Activated T-cell treated with anti-CD3 and anti-CD28 coated beads, Interleukin-2, amount 50 U/mL, for 72 hours (primary cell): ENCODE data around the gene TTC19. TPM values are rescaled to one million over a fixed set of nuclear protein-coding genes. Genes with fewer than 3 reads are reported as not detected.

Experiments
- ATAC-seq, 2 donors: fragments of 150-1000 bp; cut with Tn5 transposase; replicated peaks in 1 of 2; 2 replicates each; pipeline ENCODE4 v1.10.0; 2021; ENCODE audit warnings: moderate library complexity in 2 of 2, mild to moderate bottlenecking in 1 of 2
- DNase-seq, 2 donors: peaks; one replicate each; pipeline ENCODE4 v3.0.0; 2021 to 2022; ENCODE audit warnings: mixed read lengths in 1 of 2
- H3K27ac Mint-ChIP-seq: one replicate; pipeline ENCODE4 v1.8.0; 2022; ENCODE audit warnings: mild to moderate bottlenecking, moderate library complexity, mixed read lengths
- H3K27me3 Mint-ChIP-seq: one replicate; pipeline ENCODE4 v1.8.0; 2022; ENCODE audit warnings: low read depth, mixed read lengths
- H3K36me3 Mint-ChIP-seq, 2 donors: one replicate each; pipeline ENCODE4 v1.8.0; 2022; ENCODE audit warnings: mixed read lengths in 2 of 2, mild to moderate bottlenecking in 1 of 2; ENCODE audit not compliant: insufficient read depth in 2 of 2
- H3K4me1 Mint-ChIP-seq: one replicate; pipeline ENCODE4 v1.8.0; 2022; ENCODE audit warnings: low read depth, mixed read lengths
- H3K4me3 Mint-ChIP-seq, 2 donors: one replicate each; pipeline ENCODE4 v1.8.0; 2022; ENCODE audit warnings: mild to moderate bottlenecking in 2 of 2, mixed read lengths in 2 of 2, moderate library complexity in 2 of 2
- H3K9me3 Mint-ChIP-seq, 2 donors: one replicate each; pipeline ENCODE4 v1.8.0; 2022; ENCODE audit warnings: mixed read lengths in 2 of 2
- total RNA-seq, 2 donors: library from RNA; stranded (reverse); gene quantifications; one replicate each; pipeline ENCODE4 v1.2.3, GENCODE V29; 2022

The TTC19 gene
- total RNA-seq, 2 donors from 2014 or later = 33.6 to 37.5 TPM

- H3K36me3 Mint-ChIP-seq = peaks cover 19 to 47% of the 10 kb centered on the region in 2 donors
- no peaks in the 10 kb centered on the region for H3K27me3 Mint-ChIP-seq
- H3K27ac Mint-ChIP-seq = peak overlapping the region; percentile 63
- no peak for ATAC-seq
- peaks cover 30% of the 10 kb centered on the region for H3K4me1 Mint-ChIP-seq
- H3K9me3 Mint-ChIP-seq = no peaks in the 10 kb centered on the region
- no peak for DNase-seq
- no peak overlapping the region for H3K4me3 Mint-ChIP-seq
Measured at GRCh38 chr17:16023881-16024280, 24.3 kb downstream of the TTC19 start.

- H3K4me3 Mint-ChIP-seq = no peak overlapping the region
- H3K9me3 Mint-ChIP-seq = no peaks in the 10 kb centered on the region
- no peak for ATAC-seq
- no peaks in the 10 kb centered on the region for H3K27me3 Mint-ChIP-seq
- peaks cover 19 to 54% of the 10 kb centered on the region in 2 donors for H3K36me3 Mint-ChIP-seq
- DNase-seq = no peak
- H3K27ac Mint-ChIP-seq = peak overlapping the region; percentile 100
- H3K4me1 Mint-ChIP-seq = peaks cover 40% of the 10 kb centered on the region
Measured at GRCh38 chr17:16025202-16025601, 25.6 kb downstream of the TTC19 start.

GRCh38 chr17:16026895-16027294 lies 27.3 kb downstream of the TTC19 start:
- Mint-ChIP-seq H3K9me3 (no peaks in the 10 kb centered on the region), H3K4me1 (peaks cover 40% of the 10 kb centered on the region), H3K27ac (peak overlapping the region; percentile 100), H3K4me3 (peak overlapping the region; percentile 73 to 94), H3K36me3 (peaks cover 19 to 48% of the 10 kb centered on the region in 2 donors), H3K27me3 (no peaks in the 10 kb centered on the region)
- no peak for DNase-seq
- ATAC-seq = peak in 1 of 2 donors; percentile 9

- Mint-ChIP-seq H3K4me3 (peak overlapping the region; percentile 73 to 94), H3K9me3 (no peaks in the 10 kb centered on the region), H3K27ac (peak overlapping the region; percentile 100), H3K36me3 (peaks cover 19 to 50% of the 10 kb centered on the region in 2 donors), H3K27me3 (no peaks in the 10 kb centered on the region), H3K4me1 (peaks cover 40% of the 10 kb centered on the region)
- peak; percentile 98 to 99 for ATAC-seq
- peak; percentile 66 to 77 for DNase-seq
Measured at GRCh38 chr17:16027708-16028584, 28.3 kb downstream of the TTC19 start.

GRCh38 chr17:16033729-16034349 lies 34.2 kb downstream of the TTC19 start:
- Mint-ChIP-seq H3K27me3 (no peaks in the 10 kb centered on the region), H3K27ac (peak overlapping the region; percentile 65), H3K4me1 (peaks cover 27% of the 10 kb centered on the region), H3K9me3 (no peaks in the 10 kb centered on the region), H3K36me3 (peaks cover 4 to 35% of the 10 kb centered on the region in 2 donors), H3K4me3 (no peak overlapping the region)
- DNase-seq (no peak), ATAC-seq (no peak)

GRCh38 chr17:16036261-16036660 lies 36.6 kb downstream of the TTC19 start:
- H3K27me3 Mint-ChIP-seq = no peaks in the 10 kb centered on the region
- H3K36me3 Mint-ChIP-seq = peaks cover 4 to 27% of the 10 kb centered on the region in 2 donors
- H3K4me1 Mint-ChIP-seq = peaks cover 17% of the 10 kb centered on the region
- no peak overlapping the region for H3K4me3 Mint-ChIP-seq
- no peak for DNase-seq
- H3K9me3 Mint-ChIP-seq = no peaks in the 10 kb centered on the region
- ATAC-seq = no peak
- H3K27ac Mint-ChIP-seq = peak overlapping the region; percentile 44

- Mint-ChIP-seq H3K27ac (peak overlapping the region; percentile 86), H3K4me1 (peaks cover 17% of the 10 kb centered on the region), H3K36me3 (peaks cover 6 to 30% of the 10 kb centered on the region in 2 donors), H3K27me3 (no peaks in the 10 kb centered on the region), H3K9me3 (no peaks in the 10 kb centered on the region), H3K4me3 (no peak overlapping the region)
- DNase-seq (no peak), ATAC-seq (no peak)
Measured at GRCh38 chr17:16037636-16038035, 38.0 kb downstream of the TTC19 start.

- H3K9me3 Mint-ChIP-seq = no peaks in the 10 kb centered on the region
- H3K4me1 Mint-ChIP-seq = peaks cover 8% of the 10 kb centered on the region
- H3K4me3 Mint-ChIP-seq = no peak overlapping the region
- no peak for DNase-seq
- H3K36me3 Mint-ChIP-seq = peaks cover 5 to 26% of the 10 kb centered on the region in 2 donors
- H3K27ac Mint-ChIP-seq = no peak overlapping the region
- ATAC-seq = no peak
- no peaks in the 10 kb centered on the region for H3K27me3 Mint-ChIP-seq
Measured at GRCh38 chr17:16040710-16041251, 41.2 kb downstream of the TTC19 start.

GRCh38 chr17:16044487-16044886 lies 44.9 kb downstream of the TTC19 start:
- no peaks in the 10 kb centered on the region for H3K27me3 Mint-ChIP-seq
- peaks cover 4 to 28% of the 10 kb centered on the region in 2 donors for H3K36me3 Mint-ChIP-seq
- no peak overlapping the region for H3K4me3 Mint-ChIP-seq
- DNase-seq = no peak
- peaks cover 4% of the 10 kb centered on the region for H3K4me1 Mint-ChIP-seq
- H3K27ac Mint-ChIP-seq = no peak overlapping the region
- no peaks in the 10 kb centered on the region for H3K9me3 Mint-ChIP-seq
- ATAC-seq = no peak

GRCh38 chr17:16046966-16047365 lies 47.3 kb downstream of the TTC19 start:
- Mint-ChIP-seq H3K36me3 (peaks cover 4 to 30% of the 10 kb centered on the region in 2 donors), H3K4me3 (no peak overlapping the region), H3K9me3 (no peaks in the 10 kb centered on the region), H3K27ac (peak overlapping the region; percentile 7), H3K27me3 (no peaks in the 10 kb centered on the region), H3K4me1 (peaks cover 4% of the 10 kb centered on the region)
- DNase-seq (no peak), ATAC-seq (no peak)

- H3K36me3 Mint-ChIP-seq = peaks cover 4 to 34% of the 10 kb centered on the region in 2 donors
- no peak overlapping the region for H3K4me3 Mint-ChIP-seq
- no peak overlapping the region for H3K27ac Mint-ChIP-seq
- no peak for ATAC-seq
- no peak for DNase-seq
- no peaks in the 10 kb centered on the region for H3K27me3 Mint-ChIP-seq
- no peaks in the 10 kb centered on the region for H3K9me3 Mint-ChIP-seq
- peaks cover 4% of the 10 kb centered on the region for H3K4me1 Mint-ChIP-seq
Measured at GRCh38 chr17:16048811-16049449, 49.3 kb downstream of the TTC19 start.

GRCh38 chr17:16050844-16051243 lies 51.2 kb downstream of the TTC19 start:
- peak overlapping the region; percentile 82 for H3K27ac Mint-ChIP-seq

GRCh38 chr17:16052486-16052885 lies 52.9 kb downstream of the TTC19 start:
- H3K4me1 Mint-ChIP-seq = peaks cover 2% of the 10 kb centered on the region
- no peaks in the 10 kb centered on the region for H3K9me3 Mint-ChIP-seq
- peaks cover 16 to 40% of the 10 kb centered on the region in 2 donors for H3K36me3 Mint-ChIP-seq
- no peak overlapping the region for H3K4me3 Mint-ChIP-seq
- no peak for DNase-seq
- H3K27ac Mint-ChIP-seq = peak overlapping the region; percentile 70
- no peaks in the 10 kb centered on the region for H3K27me3 Mint-ChIP-seq
- no peak for ATAC-seq

More at GRCh38 chr17:16050844-16051243, 51.2 kb downstream of the TTC19 start:
- Mint-ChIP-seq H3K4me3 (no peak overlapping the region), H3K36me3 (peaks cover 12 to 38% of the 10 kb centered on the region in 2 donors), H3K4me1 (peaks cover 4% of the 10 kb centered on the region), H3K27me3 (no peaks in the 10 kb centered on the region), H3K9me3 (no peaks in the 10 kb centered on the region)
- DNase-seq = no peak
- no peak for ATAC-seq
